GM19438 (cell line): ENCODE results near the gene LIME1.

Experiments used
- ATAC-seq: cut with Tn5 transposase; IDR thresholded peaks from one replicate; pipeline ENCODE4 v1.9.1; 2021; ENCODE audit warnings: low read depth; ENCODE audit not compliant: unreplicated experiment

The LIME1 gene

GRCh38 chr20:63696628-63697356 lies 39.7 kb upstream of the LIME1 start, which contains the start of gene TNFRSF6B:
TSS of gene TNFRSF6B (plus strand) at chr20:63696652. CDS start at chr20:63696768, 116 bp downstream.
- ATAC-seq = no peak

GRCh38 chr20:63697357-63697867 lies 39.1 kb upstream of the LIME1 start:
- no peak for ATAC-seq

- no peak for ATAC-seq
Measured at GRCh38 chr20:63697868-63698545, 38.5 kb upstream of the LIME1 start.

- no peak for ATAC-seq
Measured at GRCh38 chr20:63698739-63699465, 37.6 kb upstream of the LIME1 start.

GRCh38 chr20:63699466-63700198 lies 36.8 kb upstream of the LIME1 start:
- no peak for ATAC-seq

- no peak for ATAC-seq
Measured at GRCh38 chr20:63700199-63701050, 36.0 kb upstream of the LIME1 start.

GRCh38 chr20:63701051-63701328 lies 35.5 kb upstream of the LIME1 start:
- no peak for ATAC-seq

- ATAC-seq = no peak
Measured at GRCh38 chr20:63701329-63702035, 35.0 kb upstream of the LIME1 start.

GRCh38 chr20:63702036-63702665 lies 34.3 kb upstream of the LIME1 start:
- no peak for ATAC-seq

GRCh38 chr20:63702751-63703470 lies 33.6 kb upstream of the LIME1 start:
- no peak for ATAC-seq

- no peak for ATAC-seq
Measured at GRCh38 chr20:63703471-63703975, 32.9 kb upstream of the LIME1 start.

GRCh38 chr20:63703976-63704748 lies 32.3 kb upstream of the LIME1 start:
- no peak for ATAC-seq

- ATAC-seq = no peak
Measured at GRCh38 chr20:63704749-63705117, 31.7 kb upstream of the LIME1 start.

- ATAC-seq = no peak
Measured at GRCh38 chr20:63705232-63706026, 31.0 kb upstream of the LIME1 start.

GRCh38 chr20:63706027-63706695 lies 30.3 kb upstream of the LIME1 start:
- no peak for ATAC-seq
